Left renal pelvis (tissue), 4 donors: ENCODE data around the gene MAPKBP1. TPM values are rescaled to one million over a fixed set of nuclear protein-coding genes. Genes with fewer than 3 reads are reported as not detected.
"Not testable (repeated sequence)": the region's sequence is repeated elsewhere in the genome, so short reads cannot be mapped to it uniquely, and the experiment has no call there.

Experiments used
- DNase-seq, 4 donors: peaks; one replicate each; pipeline ENCODE4 v3.0.0-alpha.2; 2013; ENCODE audit warnings: low read depth in 4 of 4, low spot score in 3 of 4
- polyA plus RNA-seq, 4 donors: library from polyadenylated mRNA; unstranded; fragments of 120-200 nt; gene quantifications; one replicate each; pipeline ENCODE4 v1.2.1, GENCODE V29; 2013; ENCODE audit not compliant: insufficient read length in 4 of 4

MAPKBP1 gene
- polyA plus RNA-seq, 4 donors = 10.1 to 19.1 (median 14.0) TPM

DNA sequence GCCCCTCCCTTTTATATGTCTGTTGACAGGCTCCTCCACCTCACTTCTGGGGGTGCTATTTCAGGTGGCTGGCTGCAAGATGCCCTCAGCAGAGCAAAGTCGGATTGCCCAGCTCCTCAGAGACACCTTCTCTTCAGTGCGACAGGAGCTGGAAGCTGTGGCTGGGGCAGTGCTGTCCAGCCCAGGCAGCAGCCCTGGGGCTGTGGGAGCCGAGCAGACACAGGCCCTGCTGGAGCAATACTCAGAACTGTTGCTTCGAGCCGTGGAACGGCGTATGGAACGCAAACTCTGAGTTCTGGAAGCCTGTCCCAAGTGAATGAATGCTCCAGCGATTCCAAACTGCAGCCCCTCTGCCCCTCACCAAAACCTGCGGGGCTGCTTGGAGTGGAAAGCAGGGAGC is 50.9 kb downstream of the MAPKBP1 start:
- DNase-seq = no peak

DNA sequence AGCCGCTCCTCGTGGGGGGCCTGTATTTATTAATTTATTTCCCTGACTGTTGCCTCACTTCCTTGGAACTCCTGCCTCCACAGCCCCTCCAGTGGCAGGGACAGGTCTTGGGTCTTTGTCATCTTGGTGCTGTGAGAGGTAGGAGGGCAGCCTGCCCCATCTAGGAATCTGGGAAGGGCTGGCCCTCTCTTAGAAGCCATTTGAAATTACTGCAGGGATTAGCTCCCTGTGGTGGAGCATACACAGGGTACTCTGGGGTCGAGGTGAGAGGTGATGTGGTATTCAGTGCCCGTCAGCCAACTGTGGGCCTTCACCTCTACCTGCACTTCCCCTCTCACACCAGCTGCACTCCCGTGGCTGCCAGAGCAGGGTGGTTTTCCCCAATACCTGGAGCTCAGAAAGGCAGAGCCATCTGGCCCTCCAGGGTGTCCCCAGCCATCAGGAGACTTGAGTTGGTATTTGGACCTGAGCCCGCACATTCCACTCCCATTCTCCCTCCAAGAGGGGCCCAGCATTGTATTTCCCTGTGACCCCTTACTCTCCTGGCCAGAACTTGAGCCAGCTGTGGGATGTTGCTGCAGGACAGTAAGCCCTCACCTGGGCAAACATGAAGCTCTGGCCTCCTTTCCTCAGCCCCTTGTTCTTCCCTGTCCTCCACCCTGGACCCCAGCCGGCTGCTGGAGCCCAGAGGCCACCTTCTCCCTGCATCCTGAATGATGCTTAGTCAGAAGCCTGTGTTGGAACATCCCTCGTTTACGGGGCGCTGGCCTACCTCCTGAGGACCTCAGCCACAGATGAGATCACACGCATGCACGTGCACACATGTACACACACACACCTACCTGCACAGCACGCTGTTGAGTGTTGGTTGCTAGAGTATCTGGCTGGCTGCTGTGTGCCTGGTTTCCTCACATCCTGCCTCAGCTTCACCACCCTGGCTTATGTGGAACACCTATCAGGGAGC is 51.6 kb downstream of the MAPKBP1 start:
- no peak for DNase-seq

DNA sequence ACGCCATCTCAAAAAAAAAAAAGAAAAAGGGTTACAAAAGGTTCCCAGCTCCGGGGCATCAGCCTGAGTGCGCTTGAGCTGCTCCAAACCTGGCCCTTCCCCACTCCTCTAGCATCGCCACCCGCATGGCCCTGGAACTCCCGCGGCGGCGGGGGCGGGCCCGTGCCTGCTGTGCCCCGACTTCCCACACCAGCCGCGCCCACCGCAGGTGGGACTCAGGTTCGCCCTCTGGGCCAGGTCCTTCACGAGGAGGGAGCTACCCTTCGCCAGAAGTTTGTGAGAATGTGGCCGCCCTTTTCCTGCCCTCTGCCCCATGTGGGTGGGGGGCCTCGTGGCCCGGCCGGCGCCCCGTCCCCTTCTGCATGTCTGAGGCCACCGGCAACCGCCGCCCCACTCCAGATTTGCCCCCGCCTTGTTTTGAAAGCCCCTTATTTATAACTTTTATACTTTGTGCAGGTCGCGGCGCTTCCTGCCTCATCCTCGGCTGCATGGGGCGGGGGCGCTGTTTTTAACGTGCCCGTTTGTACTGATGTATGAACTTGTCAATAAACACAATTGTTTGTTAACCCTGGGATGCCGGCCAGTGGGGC is 53.1 kb downstream of the MAPKBP1 start:
- no peak for DNase-seq

DNA sequence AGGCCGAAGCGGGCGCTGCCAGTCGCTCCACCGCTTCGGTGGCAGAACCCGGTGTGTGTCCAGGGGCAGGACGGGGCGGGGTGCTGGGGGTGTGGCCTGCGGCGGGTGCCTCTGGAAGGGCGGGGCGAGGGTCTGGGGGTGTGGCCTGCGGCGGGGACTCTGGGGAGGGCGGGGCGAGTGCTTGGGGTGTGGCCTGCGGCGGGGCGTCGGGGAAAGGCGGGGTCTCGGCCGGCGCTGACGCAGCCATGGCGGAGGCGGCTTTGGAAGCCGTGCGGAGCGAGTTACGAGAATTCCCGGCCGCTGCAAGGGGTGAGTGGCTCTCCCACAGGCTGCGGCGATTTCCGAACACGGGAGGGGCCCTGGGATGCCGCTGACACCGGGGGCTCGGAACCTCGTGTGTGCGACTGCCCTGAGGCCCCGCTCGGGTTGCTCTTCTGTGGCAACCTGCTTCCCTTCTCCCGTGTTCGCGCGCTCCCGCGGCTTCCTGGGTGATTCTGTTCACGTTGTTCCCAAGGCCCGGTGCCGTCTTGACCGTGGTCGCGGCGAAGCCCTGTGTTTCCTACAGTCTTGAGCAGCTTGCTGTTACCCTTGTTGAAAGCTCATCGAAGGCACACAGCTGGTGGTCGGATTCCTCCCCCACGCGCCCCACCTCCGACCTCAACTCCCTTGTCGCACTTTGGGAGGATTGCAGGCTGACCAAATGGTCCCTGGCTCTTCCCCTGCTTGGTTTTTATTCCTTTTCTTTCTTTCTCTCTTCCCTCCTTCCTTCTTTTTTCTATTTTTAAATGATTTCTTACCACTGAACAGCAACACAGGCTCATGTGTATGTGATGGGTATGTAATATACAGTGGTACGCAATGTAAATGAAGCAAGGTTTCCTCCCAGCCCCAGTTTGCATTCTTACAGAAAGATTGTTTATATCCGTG is 53.9 kb downstream of the MAPKBP1 start, which contains the start of gene JMJD7:
Gene JMJD7, plus strand, starts transcription at position 213 of the 927 bp plus-strand sequence. Its CDS starts 33 bp downstream, at position 246.
- peak; percentile 75 to 80 (median 78) for DNase-seq

DNA sequence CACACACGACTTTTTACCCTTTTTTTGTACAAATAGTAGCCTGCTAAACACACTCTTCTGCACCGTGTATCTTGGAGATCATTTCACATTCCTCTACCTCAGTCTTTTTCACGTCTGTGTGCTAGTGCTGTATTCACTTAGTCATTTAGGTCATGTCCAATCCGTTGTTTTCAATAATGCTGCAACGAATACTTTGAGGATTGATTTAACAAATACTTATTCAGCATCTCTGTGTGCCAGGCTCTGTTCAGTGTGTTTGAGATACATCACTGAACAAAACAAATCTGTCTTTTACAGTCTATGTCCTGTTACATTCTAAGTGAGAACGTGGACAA is 54.5 kb downstream of the MAPKBP1 start:
- DNase-seq = no peak

DNA sequence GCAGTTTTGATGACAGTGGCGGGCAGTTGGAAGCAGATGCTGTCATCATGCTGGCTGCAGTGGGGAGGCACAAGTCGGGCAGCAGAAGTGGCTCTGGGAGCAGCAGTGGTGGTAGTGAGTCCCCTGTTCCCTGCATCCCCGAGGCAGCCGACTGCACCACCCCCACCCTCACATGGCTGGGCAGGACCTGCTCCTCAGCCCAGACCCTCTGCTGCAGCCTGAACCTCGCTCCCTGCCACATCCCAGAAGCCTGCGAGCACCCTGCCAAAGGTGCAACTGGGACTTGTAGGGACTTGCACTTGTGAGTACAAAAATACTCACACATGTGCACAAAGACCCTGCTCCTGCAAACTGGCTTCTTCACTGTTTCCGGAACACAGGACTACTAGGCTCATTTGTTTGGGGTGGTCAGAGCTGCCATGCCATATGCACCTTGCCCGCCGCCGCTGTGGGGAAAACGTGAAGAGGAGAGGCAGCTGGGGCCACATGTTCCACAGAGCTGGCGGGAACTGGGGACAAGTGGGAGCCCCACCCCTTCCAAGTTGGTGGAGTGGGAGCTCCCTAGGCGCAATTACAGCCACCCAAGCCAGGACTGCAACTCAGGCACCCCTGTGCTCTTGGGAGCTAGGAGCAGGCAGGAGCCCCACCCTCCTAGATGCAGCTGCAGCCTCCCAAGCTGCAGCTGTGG is 55.8 kb downstream of the MAPKBP1 start:
- no peak for DNase-seq

DNA sequence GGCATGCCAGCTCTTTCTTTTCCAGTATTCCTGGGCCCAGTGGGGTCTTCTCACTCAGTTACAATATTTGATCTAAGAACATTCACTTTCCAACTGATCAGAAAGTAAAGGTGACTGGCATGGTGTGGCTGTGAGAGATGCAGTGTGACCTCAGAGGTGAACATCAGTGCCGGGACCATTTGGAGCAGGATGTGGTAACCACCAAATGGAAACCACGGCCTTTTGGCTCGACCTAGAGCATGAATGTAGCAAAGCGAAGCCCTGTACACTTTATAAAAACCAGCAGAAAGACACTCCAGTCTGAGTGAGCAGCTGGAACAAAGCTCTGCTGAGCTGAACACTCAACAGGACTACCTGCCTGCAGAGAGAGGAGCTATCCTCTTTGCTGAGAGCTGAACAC is 57.0 kb downstream of the MAPKBP1 start:
- DNase-seq = not testable (repeated sequence)

DNA sequence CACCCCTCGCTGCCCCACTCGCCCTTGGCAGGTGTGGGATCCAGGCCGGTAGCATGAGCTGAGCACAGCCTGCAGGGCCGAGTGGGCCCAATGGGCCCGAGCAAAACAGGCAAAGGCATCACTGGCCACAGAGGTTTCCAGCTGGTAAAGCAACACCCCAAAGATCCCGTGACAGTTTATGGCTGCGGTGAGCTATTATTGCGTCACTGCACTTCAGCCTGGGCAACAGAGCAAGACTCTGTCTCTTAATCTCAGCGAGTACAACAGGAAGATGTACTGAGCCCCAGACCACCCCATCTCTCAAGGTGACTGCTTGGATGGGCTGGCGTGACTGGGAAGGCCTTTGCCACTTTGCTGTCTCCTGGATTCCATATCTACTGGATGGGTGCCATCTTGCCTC is 57.9 kb downstream of the MAPKBP1 start:
- no peak for DNase-seq

DNA sequence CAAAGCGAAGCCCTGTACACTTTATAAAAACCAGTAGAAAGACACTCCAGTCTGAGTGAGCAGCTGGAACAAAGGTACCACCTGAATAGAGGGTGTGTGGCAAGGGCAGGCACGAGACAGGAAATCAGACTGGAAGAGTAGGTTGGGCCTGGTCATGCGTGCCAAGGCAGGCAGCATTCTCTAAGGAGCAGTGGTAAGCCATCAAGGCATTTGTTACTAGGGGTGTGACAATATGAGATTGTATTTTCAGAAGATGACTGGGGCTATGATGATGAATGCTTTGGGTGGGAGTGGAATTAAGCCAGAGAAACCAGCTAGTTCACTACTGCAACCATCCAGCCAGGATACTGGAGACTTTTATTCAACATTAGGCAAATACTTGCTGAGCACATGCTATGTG is 58.6 kb downstream of the MAPKBP1 start:
- DNase-seq = no peak

DNA sequence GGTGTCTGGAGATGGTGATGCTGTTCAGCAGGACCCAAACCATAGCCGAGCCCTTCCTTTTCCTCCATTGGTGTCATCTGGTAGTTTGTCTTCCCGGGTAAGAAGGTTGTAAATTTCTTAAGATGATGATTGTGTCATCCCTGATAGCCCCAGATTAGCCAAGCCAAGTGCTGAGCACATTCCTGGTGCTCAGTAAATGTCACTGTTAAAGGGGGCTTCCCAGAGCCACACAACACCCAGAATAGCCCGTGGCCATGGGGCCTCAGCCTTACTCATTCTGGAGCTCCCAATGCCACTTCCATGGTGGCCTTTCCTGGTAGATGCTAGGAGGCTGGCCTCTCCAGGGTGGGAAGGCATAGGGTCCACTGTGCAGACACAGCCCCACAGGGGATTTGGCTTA is 59.8 kb downstream of the MAPKBP1 start:
- DNase-seq = no peak

DNA sequence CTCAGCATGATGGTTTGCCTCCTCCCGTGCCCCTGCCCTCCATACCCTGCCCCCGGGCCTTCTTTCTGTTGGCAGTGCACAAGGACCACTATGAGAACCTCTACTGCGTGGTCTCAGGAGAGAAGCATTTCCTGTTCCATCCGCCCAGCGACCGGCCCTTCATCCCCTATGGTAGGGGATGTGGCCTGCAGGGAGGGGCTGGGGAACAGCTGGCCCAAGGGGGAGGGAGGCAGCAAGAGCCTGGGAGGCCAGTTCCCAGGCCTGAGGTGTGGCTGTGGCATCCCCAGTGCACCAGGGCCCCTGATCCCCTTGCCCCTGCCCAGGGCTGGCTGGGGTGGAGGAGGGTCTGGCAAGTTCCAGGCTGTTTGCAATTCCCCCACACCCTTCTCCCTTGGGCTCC is 61.8 kb downstream of the MAPKBP1 start:
- DNase-seq = no peak

DNA sequence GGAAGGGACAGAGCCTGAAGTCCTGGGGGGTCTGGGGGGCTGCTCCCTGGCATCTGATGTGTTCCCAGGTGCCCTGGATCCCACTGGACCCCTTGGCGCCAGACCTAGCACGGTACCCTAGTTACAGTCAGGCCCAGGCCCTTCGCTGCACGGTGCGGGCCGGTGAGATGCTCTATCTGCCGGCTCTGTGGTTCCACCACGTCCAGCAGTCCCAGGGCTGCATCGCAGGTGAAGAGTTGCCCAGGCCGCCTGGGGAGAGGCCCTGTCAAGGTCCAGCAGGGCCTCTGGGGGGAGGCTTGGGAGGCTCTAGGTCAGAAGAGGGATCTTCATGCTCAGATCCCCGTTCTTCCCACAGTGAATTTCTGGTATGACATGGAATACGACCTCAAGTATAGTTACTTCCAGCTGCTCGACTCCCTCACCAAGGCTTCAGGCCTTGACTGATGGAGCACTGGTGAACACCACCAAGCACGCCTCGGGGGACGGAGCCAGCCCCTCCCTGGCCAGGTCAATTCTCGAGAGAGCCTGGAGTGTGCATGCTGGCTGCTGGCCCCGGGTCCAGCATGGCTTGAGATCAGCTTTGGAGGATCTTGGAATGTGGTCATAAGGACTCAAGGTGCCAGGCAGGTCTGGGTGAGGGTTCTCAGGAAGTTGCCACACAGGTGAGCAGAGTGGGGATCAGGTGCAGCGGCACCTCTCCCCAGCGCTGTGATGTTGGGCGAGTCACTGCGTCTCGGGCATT is 62.6 kb downstream of the MAPKBP1 start:
- no peak for DNase-seq

DNA sequence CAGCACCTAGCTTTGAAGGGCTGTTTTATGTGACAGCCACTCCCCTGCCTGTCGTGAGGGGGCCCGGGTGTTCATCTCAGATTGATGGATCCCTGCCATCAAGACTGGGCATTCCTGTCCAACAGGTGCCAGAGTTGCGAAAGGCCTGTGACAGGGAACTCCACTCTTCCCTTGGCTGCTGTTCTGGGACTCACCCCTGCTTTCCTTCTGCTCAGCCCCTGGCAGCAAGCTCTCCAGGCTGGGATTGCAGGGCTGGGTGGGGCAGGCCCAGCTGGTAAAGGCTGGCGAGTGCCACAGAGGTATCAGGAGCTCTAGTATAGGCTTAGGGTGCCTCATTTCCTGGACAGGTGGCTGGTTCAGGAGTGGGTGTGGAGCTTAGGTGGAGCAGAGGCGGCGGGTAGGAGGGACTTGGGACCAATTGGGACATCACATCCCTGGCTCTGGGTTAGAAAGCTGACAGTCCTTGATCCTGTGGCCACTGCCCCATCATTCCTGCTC is 64.2 kb downstream of the MAPKBP1 start, which contains the start of gene PLA2G4B:
Gene PLA2G4B, plus strand, starts transcription at position 448 of the 498 bp plus-strand sequence. CDS start 67 bp downstream, outside the sequence.
- no peak for DNase-seq

DNA sequence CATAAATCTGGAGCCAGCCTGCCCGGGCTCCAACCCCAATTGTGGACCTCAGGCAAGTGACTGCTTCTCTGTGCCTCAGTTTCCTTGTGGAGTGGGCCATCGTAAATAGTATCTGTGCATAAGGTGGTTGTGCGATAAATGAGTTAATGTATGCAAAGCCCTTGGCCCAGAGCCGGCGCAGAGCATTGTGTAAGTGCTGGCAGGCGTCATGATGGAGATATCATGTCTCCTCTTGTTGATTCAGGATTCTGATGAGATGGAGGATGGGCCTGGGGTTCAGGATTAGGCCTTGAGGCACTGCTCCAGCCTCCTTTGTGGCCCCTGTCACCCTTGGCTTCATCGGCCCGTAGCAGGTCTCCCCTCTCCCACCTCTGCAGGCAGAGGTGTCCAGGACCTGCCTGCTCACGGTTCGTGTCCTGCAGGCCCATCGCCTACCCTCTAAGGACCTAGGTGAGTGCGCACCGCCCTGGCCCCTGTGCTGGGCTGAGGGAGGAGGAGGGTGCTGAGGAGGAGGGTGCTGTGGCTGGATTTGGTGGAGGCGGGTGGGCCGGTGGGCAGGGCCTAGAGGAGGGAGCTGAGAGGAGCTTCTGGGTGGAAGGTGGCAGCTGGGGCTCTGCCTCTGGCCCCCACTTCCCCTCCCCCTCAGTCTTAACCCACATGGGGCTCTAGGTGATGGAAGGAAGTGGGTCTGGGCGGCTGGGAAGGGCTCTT is 65.7 kb downstream of the MAPKBP1 start:
- DNase-seq = no peak

DNA sequence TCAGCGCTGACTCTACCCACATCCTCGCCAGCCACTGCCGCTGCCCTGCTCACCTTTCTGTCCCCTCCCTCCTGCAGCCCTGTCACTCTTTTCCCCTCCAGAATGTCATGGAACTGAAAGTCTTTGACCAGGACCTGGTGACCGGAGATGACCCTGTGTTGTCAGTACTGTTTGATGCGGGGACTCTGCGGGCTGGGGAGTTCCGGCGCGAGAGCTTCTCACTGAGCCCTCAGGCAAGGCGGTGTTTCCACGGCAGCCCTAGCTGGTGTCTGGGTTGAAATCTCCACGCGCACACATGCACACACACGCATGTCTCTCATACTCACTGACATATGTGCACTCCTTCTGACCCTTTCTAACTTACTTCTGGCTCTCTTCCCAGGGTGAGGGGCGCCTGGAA is 66.4 kb downstream of the MAPKBP1 start:
- DNase-seq = no peak

DNA sequence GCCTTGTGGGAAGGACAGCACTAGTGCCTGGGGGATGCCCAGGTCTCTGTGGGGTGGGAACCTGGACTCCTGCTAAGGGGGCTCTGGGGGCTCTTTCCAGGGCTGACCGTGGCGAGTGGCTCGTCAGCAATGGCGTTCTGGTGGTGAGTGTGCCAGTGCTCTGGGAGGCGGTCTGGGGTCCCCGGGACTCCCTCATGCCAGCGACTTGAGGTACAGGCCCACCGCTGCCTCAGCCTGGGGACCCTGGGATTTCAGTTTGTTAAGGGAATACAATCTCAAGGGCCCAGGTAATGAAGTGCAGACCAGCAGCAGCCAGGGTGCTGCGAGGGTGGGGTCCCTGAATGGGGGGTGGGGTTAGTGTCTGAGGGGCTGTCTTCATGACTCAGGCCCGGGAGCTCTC is 66.8 kb downstream of the MAPKBP1 start:
- DNase-seq = no peak

DNA sequence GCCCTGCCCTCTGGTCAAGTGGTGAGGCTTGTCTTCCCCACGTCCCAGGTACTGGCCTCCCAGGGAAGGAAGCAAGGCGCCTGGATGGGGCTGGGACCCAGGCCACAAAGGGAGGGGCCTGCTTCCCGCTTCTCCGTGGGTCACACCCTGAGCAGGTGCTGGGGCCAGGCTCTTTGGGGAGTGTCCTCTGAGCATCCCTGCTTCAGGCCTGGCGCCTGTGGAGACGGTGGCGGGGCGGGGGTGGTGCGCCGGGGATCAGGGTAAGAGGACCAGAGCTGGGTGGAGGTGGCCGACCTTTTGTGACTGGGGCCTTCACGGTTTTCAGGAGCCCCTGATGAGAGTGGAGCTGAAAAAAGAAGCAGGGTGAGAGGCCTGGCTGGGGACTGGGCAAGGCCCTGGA is 67.9 kb downstream of the MAPKBP1 start:
- no peak for DNase-seq

DNA sequence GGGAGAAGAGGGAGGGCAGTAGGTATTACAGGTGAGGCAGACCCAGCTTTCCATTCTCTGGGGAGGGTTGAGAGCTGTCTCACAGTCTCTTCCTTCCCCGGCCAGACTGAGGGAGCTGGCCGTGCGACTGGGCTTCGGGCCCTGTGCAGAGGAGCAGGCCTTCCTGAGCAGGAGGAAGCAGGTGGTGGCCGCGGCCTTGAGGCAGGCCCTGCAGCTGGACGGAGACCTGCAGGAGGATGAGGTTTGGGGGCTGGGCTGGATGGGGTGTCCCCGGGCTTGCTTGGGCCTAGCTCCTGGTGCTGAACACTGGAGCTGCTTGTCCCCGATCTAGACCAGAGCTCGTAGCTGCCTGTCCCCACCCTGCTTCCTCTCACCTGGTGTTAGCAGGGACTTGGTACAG is 69.3 kb downstream of the MAPKBP1 start:
- DNase-seq = no peak

DNA sequence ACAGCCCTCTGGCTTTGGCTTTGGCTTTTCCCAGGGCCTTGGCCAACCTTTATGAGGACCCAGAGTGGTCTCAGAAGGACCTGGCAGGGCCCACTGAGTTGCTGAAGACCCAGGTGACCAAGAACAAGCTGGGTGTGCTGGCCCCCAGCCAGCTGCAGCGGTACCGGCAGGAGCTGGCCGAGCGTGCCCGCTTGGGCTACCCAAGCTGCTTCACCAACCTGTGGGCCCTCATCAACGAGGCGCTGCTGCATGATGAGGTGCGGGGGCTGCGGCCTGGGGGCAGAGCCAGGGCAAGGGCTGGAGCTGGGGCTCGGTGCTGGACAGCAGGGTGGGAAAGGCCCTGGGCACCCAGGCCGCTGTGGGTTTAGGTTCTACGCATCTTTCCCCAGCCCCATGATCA is 70.5 kb downstream of the MAPKBP1 start:
- DNase-seq = no peak
